ENCODE measurements around the gene CALN1. TPM values are rescaled to one million over a fixed set of nuclear protein-coding genes. Genes with fewer than 3 reads are reported as not detected.

The CALN1 gene
- total and polyA plus RNA-seq, 2 of the 8 experiments (the other 6 are each of a cell fraction or from before 2014, with no cell fraction given) = 6.4 to 15.2 TPM

DNA sequence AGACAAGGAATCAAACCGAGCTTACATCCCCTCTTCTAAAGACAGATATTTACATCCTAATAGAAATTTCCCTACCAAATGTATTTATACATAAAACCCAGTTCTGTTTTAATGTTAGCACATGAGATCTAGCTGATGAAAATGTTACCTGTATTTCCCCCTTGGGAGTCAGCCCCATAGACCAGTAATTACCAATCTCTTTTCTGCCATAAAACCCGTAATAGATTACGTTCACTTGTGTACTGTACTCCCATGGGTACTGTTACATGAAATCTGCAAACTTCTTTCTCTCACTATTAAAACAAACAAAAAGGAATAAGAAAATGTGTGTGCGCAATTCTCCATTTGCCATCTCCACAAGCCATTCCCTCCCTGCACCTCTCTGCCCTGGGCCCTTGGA, 450.9 kb downstream of the CALN1 start (continued):
- TF ChIP-seq, protein P1, sequence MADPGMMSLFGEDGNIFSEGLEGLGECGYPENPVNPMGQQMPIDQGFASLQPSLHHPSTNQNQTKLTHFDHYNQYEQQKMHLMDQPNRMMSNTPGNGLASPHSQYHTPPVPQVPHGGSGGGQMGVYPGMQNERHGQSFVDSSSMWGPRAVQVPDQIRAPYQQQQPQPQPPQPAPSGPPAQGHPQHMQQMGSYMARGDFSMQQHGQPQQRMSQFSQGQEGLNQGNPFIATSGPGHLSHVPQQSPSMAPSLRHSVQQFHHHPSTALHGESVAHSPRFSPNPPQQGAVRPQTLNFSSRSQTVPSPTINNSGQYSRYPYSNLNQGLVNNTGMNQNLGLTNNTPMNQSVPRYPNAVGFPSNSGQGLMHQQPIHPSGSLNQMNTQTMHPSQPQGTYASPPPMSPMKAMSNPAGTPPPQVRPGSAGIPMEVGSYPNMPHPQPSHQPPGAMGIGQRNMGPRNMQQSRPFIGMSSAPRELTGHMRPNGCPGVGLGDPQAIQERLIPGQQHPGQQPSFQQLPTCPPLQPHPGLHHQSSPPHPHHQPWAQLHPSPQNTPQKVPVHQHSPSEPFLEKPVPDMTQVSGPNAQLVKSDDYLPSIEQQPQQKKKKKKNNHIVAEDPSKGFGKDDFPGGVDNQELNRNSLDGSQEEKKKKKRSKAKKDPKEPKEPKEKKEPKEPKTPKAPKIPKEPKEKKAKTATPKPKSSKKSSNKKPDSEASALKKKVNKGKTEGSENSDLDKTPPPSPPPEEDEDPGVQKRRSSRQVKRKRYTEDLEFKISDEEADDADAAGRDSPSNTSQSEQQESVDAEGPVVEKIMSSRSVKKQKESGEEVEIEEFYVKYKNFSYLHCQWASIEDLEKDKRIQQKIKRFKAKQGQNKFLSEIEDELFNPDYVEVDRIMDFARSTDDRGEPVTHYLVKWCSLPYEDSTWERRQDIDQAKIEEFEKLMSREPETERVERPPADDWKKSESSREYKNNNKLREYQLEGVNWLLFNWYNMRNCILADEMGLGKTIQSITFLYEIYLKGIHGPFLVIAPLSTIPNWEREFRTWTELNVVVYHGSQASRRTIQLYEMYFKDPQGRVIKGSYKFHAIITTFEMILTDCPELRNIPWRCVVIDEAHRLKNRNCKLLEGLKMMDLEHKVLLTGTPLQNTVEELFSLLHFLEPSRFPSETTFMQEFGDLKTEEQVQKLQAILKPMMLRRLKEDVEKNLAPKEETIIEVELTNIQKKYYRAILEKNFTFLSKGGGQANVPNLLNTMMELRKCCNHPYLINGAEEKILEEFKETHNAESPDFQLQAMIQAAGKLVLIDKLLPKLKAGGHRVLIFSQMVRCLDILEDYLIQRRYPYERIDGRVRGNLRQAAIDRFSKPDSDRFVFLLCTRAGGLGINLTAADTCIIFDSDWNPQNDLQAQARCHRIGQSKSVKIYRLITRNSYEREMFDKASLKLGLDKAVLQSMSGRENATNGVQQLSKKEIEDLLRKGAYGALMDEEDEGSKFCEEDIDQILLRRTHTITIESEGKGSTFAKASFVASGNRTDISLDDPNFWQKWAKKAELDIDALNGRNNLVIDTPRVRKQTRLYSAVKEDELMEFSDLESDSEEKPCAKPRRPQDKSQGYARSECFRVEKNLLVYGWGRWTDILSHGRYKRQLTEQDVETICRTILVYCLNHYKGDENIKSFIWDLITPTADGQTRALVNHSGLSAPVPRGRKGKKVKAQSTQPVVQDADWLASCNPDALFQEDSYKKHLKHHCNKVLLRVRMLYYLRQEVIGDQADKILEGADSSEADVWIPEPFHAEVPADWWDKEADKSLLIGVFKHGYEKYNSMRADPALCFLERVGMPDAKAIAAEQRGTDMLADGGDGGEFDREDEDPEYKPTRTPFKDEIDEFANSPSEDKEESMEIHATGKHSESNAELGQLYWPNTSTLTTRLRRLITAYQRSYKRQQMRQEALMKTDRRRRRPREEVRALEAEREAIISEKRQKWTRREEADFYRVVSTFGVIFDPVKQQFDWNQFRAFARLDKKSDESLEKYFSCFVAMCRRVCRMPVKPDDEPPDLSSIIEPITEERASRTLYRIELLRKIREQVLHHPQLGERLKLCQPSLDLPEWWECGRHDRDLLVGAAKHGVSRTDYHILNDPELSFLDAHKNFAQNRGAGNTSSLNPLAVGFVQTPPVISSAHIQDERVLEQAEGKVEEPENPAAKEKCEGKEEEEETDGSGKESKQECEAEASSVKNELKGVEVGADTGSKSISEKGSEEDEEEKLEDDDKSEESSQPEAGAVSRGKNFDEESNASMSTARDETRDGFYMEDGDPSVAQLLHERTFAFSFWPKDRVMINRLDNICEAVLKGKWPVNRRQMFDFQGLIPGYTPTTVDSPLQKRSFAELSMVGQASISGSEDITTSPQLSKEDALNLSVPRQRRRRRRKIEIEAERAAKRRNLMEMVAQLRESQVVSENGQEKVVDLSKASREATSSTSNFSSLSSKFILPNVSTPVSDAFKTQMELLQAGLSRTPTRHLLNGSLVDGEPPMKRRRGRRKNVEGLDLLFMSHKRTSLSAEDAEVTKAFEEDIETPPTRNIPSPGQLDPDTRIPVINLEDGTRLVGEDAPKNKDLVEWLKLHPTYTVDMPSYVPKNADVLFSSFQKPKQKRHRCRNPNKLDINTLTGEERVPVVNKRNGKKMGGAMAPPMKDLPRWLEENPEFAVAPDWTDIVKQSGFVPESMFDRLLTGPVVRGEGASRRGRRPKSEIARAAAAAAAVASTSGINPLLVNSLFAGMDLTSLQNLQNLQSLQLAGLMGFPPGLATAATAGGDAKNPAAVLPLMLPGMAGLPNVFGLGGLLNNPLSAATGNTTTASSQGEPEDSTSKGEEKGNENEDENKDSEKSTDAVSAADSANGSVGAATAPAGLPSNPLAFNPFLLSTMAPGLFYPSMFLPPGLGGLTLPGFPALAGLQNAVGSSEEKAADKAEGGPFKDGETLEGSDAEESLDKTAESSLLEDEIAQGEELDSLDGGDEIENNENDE (IDR thresholded peaks at IDR 0.05; ENCODE audit: insufficient replicate concordance, low read length) = no peak
- no peak for TF ChIP-seq SP1 (IDR thresholded peaks at IDR 0.05; ENCODE audit: low read depth, low read length)

Measured in H1 (cell line).